HG03354 (cell line): ENCODE results near the gene TJAP1.
A peak's percentile ranks its signal among the peaks of the same experiment; 100 is the strongest.

ENCODE experiments used
- ATAC-seq: cut with Tn5 transposase; IDR thresholded peaks from one replicate; pipeline ENCODE4 v1.9.1; 2021; ENCODE audit warnings: mild to moderate bottlenecking; ENCODE audit not compliant: unreplicated experiment, poor library complexity, severe bottlenecking

TJAP1 gene, protein sequence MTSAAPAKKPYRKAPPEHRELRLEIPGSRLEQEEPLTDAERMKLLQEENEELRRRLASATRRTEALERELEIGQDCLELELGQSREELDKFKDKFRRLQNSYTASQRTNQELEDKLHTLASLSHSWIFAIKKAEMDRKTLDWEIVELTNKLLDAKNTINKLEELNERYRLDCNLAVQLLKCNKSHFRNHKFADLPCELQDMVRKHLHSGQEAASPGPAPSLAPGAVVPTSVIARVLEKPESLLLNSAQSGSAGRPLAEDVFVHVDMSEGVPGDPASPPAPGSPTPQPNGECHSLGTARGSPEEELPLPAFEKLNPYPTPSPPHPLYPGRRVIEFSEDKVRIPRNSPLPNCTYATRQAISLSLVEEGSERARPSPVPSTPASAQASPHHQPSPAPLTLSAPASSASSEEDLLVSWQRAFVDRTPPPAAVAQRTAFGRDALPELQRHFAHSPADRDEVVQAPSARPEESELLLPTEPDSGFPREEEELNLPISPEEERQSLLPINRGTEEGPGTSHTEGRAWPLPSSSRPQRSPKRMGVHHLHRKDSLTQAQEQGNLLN

DNA sequence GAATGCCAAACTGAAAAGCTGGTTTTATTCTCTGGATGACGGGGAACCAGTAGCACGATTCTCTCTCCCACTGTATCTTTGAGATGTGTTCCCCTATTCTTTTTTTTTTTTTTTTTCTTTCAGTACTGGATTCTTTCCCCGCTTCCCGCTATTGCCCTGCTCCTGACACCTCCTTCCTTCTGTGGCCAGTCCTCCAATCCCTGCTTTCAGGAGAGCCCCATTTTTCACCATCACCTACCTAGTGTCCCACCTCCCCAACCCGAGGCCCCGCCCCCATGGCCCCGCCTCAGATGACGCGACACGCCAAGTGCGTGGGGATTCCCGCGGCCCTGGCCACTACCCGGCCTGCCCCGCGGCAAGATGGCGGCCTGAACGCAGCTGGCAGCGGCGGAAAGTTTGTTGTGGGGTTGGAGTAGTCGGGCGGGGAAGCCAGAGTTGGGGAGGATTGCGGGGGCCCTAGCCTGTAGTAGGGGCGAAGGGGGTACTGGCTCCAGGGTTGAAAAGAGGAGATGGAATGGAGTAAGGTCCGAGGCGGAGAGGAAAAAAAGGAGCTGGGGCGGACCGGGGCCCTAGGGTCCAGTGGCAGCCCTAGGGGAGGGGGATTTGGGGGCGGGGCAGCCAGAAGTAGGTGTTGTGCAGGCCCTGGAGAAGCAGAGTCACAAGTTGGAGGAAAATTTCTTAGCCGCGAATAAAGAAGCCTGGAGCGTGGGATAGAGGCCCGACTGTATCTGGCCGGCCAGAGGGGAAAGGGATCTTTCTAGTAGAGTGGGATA lies at the start of gene TJAP1:
Gene TJAP1, plus strand, starts transcription at position 336 of the 773 bp plus-strand sequence. CDS start 21,432 bp downstream, outside the sequence.
- peak; percentile 91 for ATAC-seq

DNA sequence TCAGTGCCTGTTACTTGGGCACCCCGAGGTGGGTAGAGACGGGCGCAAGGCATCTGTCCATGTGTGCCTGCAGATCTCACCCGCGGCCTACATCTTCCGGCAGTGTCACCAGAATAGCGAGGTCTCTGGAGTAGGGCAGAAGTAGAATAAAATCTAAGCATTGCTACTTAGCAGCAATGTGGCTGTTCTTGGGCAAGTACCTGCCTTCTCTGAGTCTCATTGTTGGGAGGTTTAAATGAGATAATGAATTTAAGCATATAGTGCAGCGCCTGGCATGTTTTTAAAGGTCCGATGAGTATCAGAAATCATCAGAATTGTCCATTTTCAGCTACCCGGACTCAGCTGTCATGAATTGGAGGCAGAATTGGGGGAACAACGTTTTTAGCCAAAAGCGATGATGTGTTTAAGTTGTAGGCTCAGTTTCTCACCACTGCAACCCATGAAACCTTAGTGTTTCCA lies 49.2 kb upstream of the TJAP1 start:
- no peak for ATAC-seq

DNA sequence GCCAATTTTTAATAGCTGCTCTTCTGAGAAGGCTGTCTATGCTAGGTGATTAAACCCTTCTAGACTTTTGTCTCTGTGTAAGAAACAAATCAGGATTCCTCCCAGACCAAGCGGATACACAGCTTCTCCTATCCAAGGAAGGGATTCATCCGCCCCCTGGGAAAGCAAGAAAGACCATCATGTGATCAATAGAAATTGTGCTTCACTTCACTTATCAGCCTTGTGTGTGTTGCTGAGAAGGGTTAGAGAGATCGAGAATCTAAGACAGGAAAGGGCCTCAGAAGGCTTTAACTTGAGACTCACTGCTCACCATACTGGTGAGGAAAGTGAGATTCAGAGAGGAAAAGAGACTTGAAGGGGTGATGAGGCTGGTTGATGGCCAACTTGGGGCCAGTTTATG lies 48.5 kb upstream of the TJAP1 start:
- no peak for ATAC-seq

DNA sequence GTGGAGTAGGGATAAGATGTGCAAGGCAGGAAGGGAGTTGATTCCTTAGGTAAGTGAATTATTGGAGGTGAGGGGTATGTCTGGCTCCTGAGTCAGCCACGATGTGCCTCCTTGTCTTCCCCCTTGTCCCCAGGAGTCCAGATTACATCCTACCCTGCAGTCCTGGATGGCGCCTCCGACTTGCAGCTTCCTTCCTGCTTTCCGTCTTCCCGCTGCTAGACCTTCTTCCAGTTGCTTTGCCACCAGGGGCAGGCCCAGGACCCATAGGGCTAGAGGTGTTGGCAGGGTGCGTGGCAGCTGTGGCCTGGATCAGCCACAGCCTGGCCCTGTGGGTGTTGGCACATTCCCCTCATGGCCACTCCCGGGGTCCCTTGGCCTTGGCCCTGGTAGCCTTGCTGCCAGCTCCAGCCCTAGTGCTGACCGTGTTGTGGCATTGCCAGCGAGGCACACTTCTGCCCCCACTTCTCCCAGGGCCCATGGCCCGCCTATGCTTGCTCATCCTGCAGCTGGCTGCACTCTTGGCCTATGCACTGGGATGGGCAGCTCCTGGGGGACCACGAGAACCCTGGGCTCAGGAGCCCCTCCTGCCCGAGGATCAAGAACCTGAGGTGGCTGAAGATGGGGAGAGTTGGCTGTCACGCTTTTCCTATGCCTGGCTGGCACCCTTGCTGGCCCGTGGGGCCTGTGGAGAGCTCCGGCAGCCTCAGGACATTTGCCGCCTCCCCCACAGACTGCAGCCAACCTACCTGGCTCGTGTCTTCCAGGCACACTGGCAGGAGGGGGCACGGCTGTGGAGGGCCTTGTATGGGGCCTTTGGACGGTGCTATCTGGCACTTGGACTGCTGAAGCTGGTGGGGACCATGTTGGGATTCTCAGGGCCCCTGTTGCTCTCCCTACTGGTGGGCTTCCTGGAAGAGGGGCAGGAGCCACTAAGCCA lies 45.1 kb upstream of the TJAP1 start:
- no peak for ATAC-seq

DNA sequence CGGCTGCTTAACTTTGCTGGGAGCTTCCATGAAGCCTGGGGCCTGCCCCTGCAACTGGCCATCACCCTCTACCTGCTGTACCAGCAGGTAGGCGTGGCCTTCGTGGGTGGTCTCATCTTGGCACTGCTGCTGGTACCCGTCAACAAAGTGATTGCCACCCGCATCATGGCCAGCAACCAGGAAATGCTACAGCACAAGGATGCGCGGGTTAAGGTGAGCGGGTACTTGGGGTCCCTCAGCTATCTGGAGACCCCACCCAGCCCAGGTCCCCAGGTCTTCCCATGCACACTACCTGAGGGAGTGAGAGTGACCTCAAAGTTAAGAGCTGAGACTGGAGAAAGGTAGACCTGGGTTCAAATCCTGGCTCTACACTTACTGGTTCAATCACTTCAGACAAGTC lies 44.2 kb upstream of the TJAP1 start:
- no peak for ATAC-seq

DNA sequence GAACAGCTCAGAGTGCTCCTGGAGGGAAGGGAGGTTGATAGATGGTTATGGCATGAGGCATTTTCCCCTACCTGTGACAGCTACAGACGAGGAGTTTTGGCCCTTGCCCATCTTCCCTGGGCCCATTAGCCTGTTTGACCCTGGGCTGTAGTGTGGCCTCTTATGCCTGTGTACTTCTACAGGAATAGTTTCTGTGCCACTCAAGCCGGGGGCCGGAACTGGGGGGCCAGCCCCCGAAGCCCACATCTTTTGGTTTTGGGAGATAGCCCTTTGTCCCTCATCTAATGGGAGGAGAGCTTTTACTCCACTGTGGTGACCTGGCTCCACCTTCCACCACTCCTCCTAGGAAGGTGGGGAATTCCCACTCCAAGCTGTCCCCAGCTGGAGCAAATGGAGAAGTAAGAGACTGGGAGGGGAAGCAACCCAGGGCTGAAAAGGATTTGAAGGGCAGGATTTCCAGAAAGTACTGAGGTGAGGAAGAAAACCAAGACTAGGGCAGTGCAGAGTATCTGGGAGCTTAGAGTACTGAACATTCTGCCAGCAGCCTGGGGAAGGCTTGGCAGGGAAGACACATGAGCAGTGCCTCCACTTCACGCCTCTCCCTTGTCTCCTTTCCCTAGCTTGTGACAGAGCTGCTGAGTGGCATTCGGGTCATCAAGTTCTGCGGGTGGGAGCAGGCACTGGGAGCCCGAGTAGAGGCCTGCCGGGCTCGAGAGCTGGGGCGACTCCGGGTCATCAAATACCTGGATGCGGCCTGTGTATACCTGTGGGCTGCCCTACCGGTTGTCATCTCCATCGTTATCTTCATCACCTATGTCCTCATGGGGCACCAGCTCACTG lies 43.1 kb upstream of the TJAP1 start:
- no peak for ATAC-seq

DNA sequence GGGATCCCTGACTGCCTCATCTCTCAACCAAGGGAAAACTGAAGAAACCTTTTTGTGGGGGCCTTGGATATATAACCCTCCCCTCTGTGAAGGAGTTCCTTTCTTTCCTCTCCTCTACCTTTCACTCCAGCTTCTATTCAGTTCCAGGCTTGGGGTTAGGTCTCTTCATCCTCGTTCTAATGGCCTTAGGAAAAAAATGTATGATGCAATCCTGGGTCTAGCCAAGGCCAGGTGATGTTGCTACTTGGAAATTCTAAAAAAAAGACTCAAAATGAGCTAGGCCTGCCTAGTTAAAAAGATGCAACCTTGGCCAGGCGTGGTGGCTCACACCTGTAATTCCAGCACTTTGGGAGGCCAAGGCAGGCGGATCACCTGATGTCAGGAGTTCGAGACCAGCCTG lies 42.4 kb upstream of the TJAP1 start:
- ATAC-seq, result no peak

DNA sequence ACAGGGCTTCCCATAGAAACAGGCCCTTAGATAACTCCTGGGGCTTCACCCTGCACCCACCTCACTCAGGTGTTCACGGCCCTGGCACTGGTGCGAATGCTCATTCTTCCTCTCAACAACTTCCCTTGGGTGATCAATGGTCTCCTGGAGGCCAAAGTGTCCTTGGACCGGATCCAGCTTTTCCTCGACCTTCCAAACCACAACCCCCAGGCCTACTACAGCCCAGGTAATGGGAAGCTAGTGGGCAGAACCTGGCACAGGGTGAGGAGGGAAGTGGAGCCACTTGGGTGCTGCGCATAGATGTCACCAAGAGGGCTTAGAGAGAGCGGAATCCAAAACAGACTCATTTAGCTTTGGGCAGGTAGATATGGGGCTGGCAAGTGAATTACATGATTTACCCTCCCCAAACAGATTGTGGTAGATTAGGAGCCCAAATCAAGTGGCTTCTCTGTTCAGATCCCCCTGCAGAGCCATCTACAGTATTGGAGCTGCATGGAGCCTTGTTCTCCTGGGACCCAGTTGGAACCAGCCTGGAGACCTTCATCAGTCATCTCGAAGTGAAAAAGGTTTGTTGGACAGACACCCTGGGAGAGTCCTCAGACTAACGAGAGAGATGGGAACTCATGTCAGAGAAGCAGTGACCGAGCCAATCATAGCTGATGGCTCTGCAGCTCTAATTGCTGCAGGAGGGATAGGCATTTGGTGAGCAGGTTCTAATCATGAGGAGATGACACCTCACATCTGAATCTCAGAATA lies 41.5 kb upstream of the TJAP1 start:
- ATAC-seq, result no peak

DNA sequence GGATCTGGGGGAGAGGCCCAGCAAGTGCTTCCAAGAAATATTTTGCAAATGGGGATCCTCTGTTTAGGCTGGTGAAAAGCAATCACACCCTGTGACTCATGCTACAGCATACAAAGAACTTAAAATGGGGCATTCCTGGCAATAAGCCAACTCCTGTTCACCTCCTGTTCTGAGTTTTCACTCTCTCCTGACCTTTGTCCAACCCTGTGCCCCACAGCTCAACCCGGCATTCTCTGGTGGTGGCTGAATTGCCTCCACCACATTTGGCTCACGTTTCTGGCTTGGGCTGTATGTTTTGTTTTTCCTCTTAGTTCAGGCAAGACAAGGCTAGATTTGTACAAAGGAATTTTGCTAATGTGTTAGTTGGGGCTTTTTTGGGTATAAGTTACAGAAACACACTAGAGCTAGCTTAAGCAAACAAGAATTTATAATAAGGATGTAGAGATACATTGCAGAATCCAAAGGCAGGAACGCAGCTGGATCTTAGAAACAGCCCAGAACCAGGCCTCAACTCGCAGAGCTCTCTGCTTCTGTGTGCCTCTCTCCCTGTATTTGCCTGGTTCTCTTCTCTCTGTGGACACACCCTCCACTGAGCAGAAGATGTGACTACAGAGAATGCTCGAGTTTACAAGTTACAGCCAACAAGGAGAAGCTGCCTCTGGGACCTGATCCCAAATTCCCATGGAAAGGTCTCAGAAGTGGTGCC lies 40.6 kb upstream of the TJAP1 start:
- ATAC-seq, result no peak

DNA sequence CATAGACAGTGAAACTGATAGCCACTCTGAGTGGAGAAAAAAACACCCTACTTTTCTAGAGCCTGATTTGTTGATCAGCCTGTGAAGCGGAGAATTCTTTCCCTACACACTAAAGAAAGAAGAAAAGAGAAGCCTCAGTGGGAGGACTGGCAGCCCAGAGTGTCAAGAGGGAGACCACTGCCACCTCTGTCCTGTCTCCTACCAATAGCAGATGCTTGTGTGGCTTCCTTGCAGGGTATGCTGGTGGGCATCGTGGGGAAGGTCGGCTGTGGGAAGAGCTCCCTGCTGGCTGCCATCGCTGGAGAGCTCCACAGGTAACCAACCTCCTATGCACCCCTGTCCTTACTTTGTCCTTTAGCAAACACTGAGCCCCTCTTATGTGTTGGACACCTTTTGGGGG lies 39.7 kb upstream of the TJAP1 start:
- no peak for ATAC-seq

DNA sequence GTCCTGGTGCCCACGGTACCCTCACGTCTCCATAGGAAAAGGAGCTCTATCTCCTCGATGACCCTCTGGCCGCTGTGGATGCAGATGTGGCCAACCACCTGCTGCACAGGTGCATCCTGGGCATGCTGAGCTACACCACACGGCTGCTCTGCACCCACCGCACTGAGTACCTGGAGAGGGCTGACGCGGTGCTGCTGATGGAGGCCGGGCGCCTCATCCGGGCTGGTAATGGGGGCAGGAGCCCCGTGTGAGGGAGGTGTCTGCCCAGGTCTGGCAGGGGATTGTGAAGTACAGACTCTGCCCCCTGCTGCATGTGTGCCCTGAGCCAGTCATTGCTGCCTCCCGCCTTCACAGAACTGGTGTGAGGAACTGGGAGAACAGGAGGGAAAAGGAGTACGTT lies 34.4 kb upstream of the TJAP1 start:
- no peak for ATAC-seq

DNA sequence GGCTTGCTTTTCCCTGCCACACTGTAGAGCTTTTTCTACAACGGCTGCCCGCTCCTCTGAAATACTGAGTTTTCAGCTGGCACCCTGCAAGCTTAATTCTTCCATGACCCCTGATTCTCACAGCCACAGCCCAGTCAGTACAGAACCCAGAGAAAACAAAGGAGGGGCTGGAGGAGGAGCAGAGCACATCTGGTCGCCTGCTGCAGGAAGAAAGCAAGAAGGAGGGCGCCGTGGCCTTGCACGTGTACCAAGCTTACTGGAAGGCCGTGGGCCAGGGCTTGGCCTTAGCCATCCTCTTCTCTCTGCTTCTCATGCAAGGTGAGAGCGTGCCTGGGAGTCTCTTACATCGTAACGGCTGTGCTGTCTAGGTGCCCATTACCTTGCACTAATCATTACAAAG lies 33.3 kb upstream of the TJAP1 start:
- no peak for ATAC-seq

DNA sequence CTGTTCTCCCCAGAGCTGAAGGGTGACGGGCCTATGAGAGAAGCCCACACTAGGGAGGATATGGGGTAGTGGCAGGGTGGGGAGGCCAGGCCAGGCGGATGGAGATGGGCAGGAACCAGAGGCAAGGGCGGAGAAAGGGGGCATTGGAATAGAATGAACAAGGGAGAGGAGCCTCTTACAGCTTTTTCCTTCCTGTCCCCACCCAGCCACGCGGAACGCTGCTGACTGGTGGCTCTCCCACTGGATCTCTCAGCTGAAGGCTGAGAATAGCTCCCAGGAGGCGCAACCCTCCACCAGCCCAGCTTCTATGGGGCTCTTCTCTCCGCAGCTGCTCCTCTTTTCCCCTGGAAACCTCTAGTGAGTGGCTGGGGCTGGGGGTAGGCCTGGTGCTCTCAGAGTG lies 32.8 kb upstream of the TJAP1 start:
- ATAC-seq, result no peak

DNA sequence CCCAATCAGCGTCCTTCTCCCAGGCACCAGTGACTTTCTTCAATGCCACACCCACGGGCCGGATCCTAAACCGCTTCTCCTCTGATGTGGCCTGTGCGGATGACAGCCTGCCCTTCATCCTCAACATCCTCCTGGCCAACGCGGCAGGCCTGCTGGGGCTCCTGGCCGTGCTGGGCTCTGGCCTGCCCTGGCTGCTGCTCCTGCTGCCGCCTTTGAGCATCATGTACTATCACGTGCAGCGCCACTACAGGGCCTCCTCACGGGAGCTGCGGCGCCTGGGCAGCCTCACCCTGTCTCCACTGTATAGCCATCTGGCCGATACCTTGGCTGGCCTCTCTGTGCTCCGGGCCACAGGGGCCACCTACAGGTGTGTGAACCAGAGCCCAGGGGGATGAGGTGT lies 31.8 kb upstream of the TJAP1 start:
- no peak for ATAC-seq

DNA sequence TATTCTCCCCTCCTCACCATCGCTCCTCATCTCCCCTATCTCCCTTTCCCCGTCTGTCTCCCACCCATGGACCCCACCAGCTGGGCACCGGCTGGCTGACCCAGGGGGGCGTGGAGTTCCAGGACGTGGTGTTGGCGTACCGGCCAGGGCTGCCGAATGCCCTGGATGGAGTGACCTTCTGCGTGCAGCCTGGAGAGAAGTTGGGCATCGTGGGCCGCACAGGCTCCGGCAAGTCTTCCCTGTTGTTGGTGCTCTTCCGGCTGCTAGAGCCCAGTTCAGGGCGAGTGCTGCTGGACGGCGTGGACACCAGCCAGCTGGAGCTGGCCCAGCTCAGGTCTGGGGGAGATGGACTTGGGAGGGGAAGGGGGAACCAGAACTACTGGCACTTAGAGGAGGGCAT lies 29.8 kb upstream of the TJAP1 start:
- ATAC-seq, result no peak

DNA sequence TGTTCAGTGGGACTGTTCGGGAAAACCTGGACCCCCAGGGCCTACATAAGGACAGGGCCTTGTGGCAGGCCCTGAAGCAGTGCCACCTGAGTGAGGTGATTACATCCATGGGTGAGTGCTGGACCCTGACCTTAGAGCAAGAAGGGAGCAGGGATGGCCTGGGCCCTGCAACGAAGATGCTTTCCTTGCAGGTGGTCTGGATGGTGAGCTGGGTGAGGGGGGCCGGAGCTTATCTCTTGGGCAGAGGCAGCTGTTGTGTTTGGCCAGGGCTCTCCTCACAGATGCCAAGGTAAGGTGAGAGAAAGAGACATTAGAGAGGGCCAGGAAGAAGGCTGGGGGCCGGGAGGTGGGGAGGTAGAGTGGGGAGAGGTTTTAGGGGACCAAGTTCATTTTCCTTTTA lies 28.5 kb upstream of the TJAP1 start:
- ATAC-seq, result no peak

DNA sequence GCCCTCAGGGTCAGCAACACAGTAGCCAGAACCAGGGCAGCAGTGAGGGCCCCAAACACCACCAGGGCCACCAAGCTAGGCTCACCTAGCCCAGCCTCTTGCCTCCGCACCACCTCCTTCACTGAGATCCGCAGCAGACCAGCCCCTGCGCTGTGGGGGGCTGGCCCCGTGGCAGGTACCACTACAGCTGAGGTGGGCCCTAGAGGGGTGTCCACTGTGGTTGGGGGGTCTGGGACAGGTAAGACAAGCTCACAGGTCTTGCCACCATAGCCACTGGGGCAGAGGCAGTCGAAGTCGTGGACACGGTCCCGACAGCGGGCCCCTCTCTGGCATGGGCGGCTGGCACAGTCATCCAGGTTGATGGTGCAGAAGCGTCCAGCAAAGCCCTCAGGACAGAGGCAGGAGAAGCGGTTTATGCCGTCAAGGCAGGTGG lies 26.7 kb upstream of the TJAP1 start:
- ATAC-seq, result no peak

DNA sequence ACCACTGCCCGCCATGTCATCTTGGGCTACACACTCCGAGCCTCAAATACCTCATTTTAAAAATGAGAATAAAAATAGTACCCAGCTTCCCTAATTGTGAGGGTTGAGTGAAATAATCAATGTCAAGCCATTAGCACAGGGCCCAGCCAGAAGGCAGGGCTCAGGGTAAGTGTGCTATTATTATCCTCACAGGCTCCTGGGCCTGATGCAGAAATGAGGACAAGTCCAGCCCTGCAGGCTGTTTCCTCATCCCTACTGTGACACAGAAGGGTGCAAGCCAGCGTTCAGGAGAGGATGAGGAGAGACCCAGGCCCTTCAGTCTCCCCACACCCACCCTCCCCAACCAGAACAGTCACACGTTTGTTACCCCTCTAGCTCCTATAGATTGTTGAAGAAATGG lies 26.0 kb upstream of the TJAP1 start:
- no peak for ATAC-seq
